Neural progenitor cell (in vitro differentiated cells): ENCODE measurements around the gene NTRK3.

Source experiments
- EZH2 ChIP-seq: fragments of 200-600 bp; sonication (generic); IDR thresholded peaks from 2 replicates; pipeline ENCODE4 v1.6.1; 2017; ENCODE audit warnings: antibody characterized with exemption, mild to moderate bottlenecking, moderate library complexity
- EZH2phosphoT487 ChIP-seq: fragments of 200-600 bp; sonication (generic); IDR thresholded peaks from 2 replicates; pipeline ENCODE4 v1.6.1; 2017; ENCODE audit warnings: antibody characterized with exemption
- TF ChIP-seq, protein P1 (sequence below): fragments of 200-600 bp; sonication (generic); IDR thresholded peaks from 2 replicates; pipeline ENCODE4 v1.5.1; 2017; ENCODE audit warnings: antibody characterized with exemption, mild to moderate bottlenecking

DNA sequence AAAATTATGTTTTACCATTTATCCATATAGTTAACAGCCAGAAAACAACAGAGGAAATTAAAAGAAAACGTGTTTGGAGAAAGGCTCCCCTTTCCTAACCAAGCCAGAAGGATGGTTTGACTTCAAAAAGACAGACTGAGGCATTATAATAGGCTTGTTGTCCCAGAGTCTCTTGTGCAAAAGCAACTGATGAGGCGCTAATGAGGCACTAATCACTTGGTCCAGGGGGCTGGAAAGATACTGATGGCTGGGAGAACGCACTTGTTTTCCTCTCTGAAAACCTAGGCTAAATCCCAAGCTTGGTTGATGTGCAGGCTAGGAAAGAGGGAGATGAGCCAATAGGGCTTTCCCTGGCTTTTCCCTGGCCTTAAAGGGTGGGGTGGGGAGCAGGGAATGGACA, 389.6 kb downstream of the NTRK3 start:
- TF ChIP-seq, protein P1, sequence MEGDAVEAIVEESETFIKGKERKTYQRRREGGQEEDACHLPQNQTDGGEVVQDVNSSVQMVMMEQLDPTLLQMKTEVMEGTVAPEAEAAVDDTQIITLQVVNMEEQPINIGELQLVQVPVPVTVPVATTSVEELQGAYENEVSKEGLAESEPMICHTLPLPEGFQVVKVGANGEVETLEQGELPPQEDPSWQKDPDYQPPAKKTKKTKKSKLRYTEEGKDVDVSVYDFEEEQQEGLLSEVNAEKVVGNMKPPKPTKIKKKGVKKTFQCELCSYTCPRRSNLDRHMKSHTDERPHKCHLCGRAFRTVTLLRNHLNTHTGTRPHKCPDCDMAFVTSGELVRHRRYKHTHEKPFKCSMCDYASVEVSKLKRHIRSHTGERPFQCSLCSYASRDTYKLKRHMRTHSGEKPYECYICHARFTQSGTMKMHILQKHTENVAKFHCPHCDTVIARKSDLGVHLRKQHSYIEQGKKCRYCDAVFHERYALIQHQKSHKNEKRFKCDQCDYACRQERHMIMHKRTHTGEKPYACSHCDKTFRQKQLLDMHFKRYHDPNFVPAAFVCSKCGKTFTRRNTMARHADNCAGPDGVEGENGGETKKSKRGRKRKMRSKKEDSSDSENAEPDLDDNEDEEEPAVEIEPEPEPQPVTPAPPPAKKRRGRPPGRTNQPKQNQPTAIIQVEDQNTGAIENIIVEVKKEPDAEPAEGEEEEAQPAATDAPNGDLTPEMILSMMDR = no peak
- TF ChIP-seq EZH2 (no peak), EZH2phosphoT487 (no peak)
